HG03066 (cell line): ENCODE measurements around the gene CDK6.

Experiments used
- ATAC-seq: cut with Tn5 transposase; IDR thresholded peaks from one replicate; pipeline ENCODE4 v1.9.1; 2021; ENCODE audit warnings: low read depth; ENCODE audit not compliant: unreplicated experiment

The CDK6 gene

GRCh38 chr7:92557808-92558362, 278.5 kb downstream of the CDK6 start:
- no peak for ATAC-seq

- no peak for ATAC-seq
Observed at GRCh38 chr7:92557249-92557648, 279.1 kb downstream of the CDK6 start.
